Measurements from ENCODE around the gene GLDN.

The GLDN gene

GRCh38 chr15:51341366-51342226, at the start of gene GLDN:
Gene GLDN, plus strand, starts transcription at chr15:51341655. Its CDS starts 30 bp downstream, at chr15:51341685.
- DNase-seq (ENCODE audit: low spot score), result peak; percentile 62

- no peak for DNase-seq (ENCODE audit: low spot score)
These were observed 42.8 kb upstream of the GLDN start for GRCh38 chr15:51298620-51299019.

- DNase-seq (ENCODE audit: low spot score), result no peak
These were observed 42.1 kb upstream of the GLDN start for GRCh38 chr15:51299187-51300015.

- DNase-seq (ENCODE audit: low spot score), result no peak
These were observed 39.0 kb upstream of the GLDN start for GRCh38 chr15:51302480-51302879.

GRCh38 chr15:51303462-51303980, 37.9 kb upstream of the GLDN start:
- DNase-seq (ENCODE audit: low spot score), result no peak

GRCh38 chr15:51307325-51307724, 34.1 kb upstream of the GLDN start:
- DNase-seq (ENCODE audit: low spot score), result no peak

GRCh38 chr15:51307811-51308210, 33.6 kb upstream of the GLDN start:
- no peak for DNase-seq (ENCODE audit: low spot score)

GRCh38 chr15:51310064-51310463, 31.4 kb upstream of the GLDN start:
- DNase-seq (ENCODE audit: low spot score), result peak; percentile 69

- DNase-seq (ENCODE audit: low spot score), result no peak
These were observed 29.9 kb upstream of the GLDN start for GRCh38 chr15:51311510-51311909.

GRCh38 chr15:51312166-51313073, 29.0 kb upstream of the GLDN start:
- DNase-seq (ENCODE audit: low spot score), result no peak

- DNase-seq (ENCODE audit: low spot score), result no peak
These were observed 28.4 kb upstream of the GLDN start for GRCh38 chr15:51313074-51313393.

- no peak for DNase-seq (ENCODE audit: low spot score)
These were observed 27.7 kb upstream of the GLDN start for GRCh38 chr15:51313644-51314280.

GRCh38 chr15:51314391-51315337, 26.8 kb upstream of the GLDN start:
- DNase-seq (ENCODE audit: low spot score), result no peak

GRCh38 chr15:51315726-51316125, 25.7 kb upstream of the GLDN start:
- DNase-seq (ENCODE audit: low spot score), result no peak

- DNase-seq (ENCODE audit: low spot score), result no peak
These were observed 24.8 kb upstream of the GLDN start for GRCh38 chr15:51316636-51317035.

GRCh38 chr15:51318382-51319150, 22.9 kb upstream of the GLDN start:
- DNase-seq (ENCODE audit: low spot score), result peak; percentile 77

- DNase-seq (ENCODE audit: low spot score), result no peak
These were observed 21.9 kb upstream of the GLDN start for GRCh38 chr15:51319539-51319938.

GRCh38 chr15:51320843-51321242, 20.6 kb upstream of the GLDN start:
- no peak for DNase-seq (ENCODE audit: low spot score)

- no peak for DNase-seq (ENCODE audit: low spot score)
These were observed 20.1 kb upstream of the GLDN start for GRCh38 chr15:51321316-51321715.
